ENCODE data around the gene PLPP3. TPM values are rescaled to one million over a fixed set of nuclear protein-coding genes. Genes with fewer than 3 reads are reported as not detected.
A peak's percentile ranks its signal among the peaks of the same experiment; 100 is the strongest.

PLPP3 gene
- total and polyA plus RNA-seq, 2 of the 8 experiments (the other 6 are each of a cell fraction or from before 2014, with no cell fraction given) = 33.2 to 42.0 TPM

DNA sequence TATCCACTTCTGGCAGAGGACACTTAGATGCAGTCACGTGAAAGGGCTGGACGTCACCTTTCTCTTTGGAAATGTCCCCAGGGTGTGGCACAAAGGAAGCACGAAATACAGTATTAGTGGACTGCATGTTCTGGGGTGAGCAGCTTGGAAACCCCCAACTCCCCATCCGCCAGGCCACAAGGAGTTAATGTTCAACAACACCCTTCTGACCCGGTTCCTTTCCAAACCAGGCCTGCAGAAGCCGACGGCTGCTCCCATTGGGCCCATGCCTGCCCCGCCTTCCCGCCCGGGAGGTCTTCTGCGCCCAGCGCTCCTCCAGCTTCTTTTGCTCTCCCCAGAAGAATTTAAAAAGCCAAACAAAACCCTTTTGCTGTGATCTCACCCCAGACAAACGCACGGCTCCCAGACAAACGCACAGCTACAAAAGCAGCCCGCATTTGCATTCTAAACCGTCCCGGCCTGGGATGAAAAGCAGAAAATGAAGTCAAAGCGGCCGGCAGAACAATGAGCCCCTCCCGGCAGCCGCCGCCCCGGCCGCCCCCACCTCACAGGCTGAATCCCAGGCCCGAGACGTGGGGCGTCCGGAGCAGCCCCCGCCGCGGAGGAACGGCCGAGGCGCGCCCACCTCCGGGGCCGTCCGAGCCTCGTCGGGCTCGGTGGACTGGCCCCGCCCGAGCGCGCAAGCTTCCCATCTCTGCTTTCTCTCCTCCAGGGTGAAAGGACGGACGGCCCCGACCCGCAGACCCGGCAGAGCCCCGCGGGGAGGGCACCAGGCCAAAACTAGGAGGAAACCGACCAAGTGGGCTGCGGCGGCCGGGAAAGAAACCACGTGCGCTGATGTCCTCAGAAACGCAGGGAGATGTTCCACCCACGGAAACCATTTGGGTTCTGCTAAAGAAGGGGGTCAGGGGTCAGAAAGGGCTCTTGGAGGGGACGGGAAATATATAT is 101.9 kb downstream of the PLPP3 start (continued):
- TF ChIP-seq, protein P1, sequence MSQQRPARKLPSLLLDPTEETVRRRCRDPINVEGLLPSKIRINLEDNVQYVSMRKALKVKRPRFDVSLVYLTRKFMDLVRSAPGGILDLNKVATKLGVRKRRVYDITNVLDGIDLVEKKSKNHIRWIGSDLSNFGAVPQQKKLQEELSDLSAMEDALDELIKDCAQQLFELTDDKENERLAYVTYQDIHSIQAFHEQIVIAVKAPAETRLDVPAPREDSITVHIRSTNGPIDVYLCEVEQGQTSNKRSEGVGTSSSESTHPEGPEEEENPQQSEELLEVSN (IDR thresholded peaks at IDR 0.05) = no peak
- TF ChIP-seq BACH1 (IDR thresholded peaks at IDR 0.05; ENCODE audit: low read length) (no peak), POU5F1 (IDR thresholded peaks at IDR 0.05; ENCODE audit: low read depth, low read length) (no peak), ASH2L (IDR thresholded peaks at IDR 0.05; ENCODE audit: low read length) (peak; percentile 81), KDM1A (IDR thresholded peaks at IDR 0.05; ENCODE audit: borderline replicate concordance, low read length) (no peak)
- TF ChIP-seq, protein P2, sequence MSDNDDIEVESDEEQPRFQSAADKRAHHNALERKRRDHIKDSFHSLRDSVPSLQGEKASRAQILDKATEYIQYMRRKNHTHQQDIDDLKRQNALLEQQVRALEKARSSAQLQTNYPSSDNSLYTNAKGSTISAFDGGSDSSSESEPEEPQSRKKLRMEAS (IDR thresholded peaks at IDR 0.05) = peak; percentile 60; the same call in 1 of the 2 replicates

Data from H1 (cell line).